ENCODE measurements around the gene PIK3CB.

PIK3CB gene

GRCh38 chr3:138829097-138829496 lies 5.6 kb downstream of the PIK3CB start:
- no peak overlapping the region for H3K4me3 ChIP-seq (ENCODE audit: low read depth, low read length)
- H3K36me3 ChIP-seq (ENCODE audit: control insufficient read depth in 2 of 2, insufficient read depth in 1 of 2, low read length in 2 of 2): peaks cover 0 to 4% of the 10 kb centered on the region in 2 experiments; a peak in 1 of 3 replicates
- no peak overlapping the region for H3K27ac ChIP-seq (ENCODE audit: extremely low read depth, low read depth, low read length)
- no peaks in the 10 kb centered on the region for H3K4me1 ChIP-seq (ENCODE audit: control insufficient read depth, insufficient read depth, low read length)
- CTCF ChIA-PET: interaction anchor here (0.5 kb wide), 1 partner anchor 500 kb away, joined by 3 read pairs; no protein-coding TSS in a partner anchor
- POLR2A ChIA-PET: no interaction called here
- no peak for TF ChIP-seq ZNF596 (tag by site-specific recombination; IDR thresholded peaks at IDR 0.05)
- TF ChIP-seq ZNF133 (tag by site-specific recombination; IDR thresholded peaks at IDR 0.05): no peak
- TF ChIP-seq OSR2 (tag by site-specific recombination; IDR thresholded peaks at IDR 0.05): no peak
- H3K9me3 ChIP-seq (ENCODE audit: control insufficient read depth, insufficient read depth, low read depth, low read length): no peaks in the 10 kb centered on the region

- Histone ChIP-seq H3K4me3 (ENCODE audit: low read depth, low read length) (no peak overlapping the region), H3K36me3 (ENCODE audit: control insufficient read depth in 2 of 2, insufficient read depth in 1 of 2, low read length in 2 of 2) (peaks cover 0 to 4% of the 10 kb centered on the region in 2 experiments; a peak in 2 of 3 replicates), H3K9me3 (ENCODE audit: control insufficient read depth, insufficient read depth, low read depth, low read length) (no peaks in the 10 kb centered on the region), H3K27ac (ENCODE audit: extremely low read depth, low read depth, low read length) (no peak overlapping the region), H3K4me1 (ENCODE audit: control insufficient read depth, insufficient read depth, low read length) (no peaks in the 10 kb centered on the region)
- ChIA-PET CTCF (no interaction called here), POLR2A (interaction anchor here (0.7 kb wide), 1 partner anchor 17 kb away, joined by 3 read pairs; no protein-coding TSS in a partner anchor)
- TF ChIP-seq ZNF16 (tag by site-specific recombination; IDR thresholded peaks at IDR 0.05; ENCODE audit: low read depth) (no peak), ZNF37A (tag by site-specific recombination; IDR thresholded peaks at IDR 0.05) (no peak), ZBTB44 (tag by site-specific recombination; IDR thresholded peaks at IDR 0.05) (no peak), ZNF660 (tag by site-specific recombination; IDR thresholded peaks at IDR 0.05) (no peak), ZNF639 (tag by site-specific recombination; IDR thresholded peaks at IDR 0.05) (no peak), GFI1B (tag by site-specific recombination; IDR thresholded peaks at IDR 0.05) (no peak), ZNF707 (tag by site-specific recombination; IDR thresholded peaks at IDR 0.05) (no peak), ZSCAN23 (tag by site-specific recombination; IDR thresholded peaks at IDR 0.05) (no peak), ZFP69B (tag by site-specific recombination; IDR thresholded peaks at IDR 0.05) (no peak), ZNF549 (tag by site-specific recombination; IDR thresholded peaks at IDR 0.05) (no peak), GLI2 (tag by site-specific recombination; IDR thresholded peaks at IDR 0.05; ENCODE audit: borderline replicate concordance, low read depth) (no peak)
These were observed 7.5 kb downstream of the PIK3CB start for GRCh38 chr3:138827222-138827621.

DNA sequence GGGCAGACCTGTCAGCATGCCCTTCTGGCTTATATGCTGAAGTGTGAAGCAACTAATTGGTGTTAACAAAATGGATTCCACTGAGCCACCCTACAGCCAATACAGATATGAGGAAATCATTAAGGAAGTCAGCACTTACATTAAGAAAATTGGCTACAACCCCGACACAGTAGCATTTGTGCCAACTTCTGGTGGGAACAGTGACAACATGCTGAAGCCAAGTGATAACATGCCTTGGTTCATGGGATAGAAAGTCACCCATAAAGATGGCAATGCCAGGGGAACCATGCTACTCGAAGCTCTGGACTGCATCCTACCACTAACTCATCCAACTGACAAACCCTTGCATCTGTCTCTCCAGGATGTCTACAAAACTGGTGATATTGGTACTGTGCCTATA lies 9.4 kb downstream of the PIK3CB start:
- POLR2A ChIA-PET: no interaction called here
- Histone ChIP-seq H3K4me1 (ENCODE audit: control insufficient read depth, insufficient read depth, low read length) (no peaks in the 10 kb centered on the region), H3K9me3 (ENCODE audit: control insufficient read depth, insufficient read depth, low read depth, low read length) (no peaks in the 10 kb centered on the region), H3K36me3 (ENCODE audit: control insufficient read depth in 2 of 2, insufficient read depth in 1 of 2, low read length in 2 of 2) (peaks cover 0 to 4% of the 10 kb centered on the region in 2 experiments; a peak in 2 of 3 replicates), H3K4me3 (ENCODE audit: low read depth, low read length) (no peak overlapping the region), H3K27ac (ENCODE audit: extremely low read depth, low read depth, low read length) (no peak overlapping the region)
- CTCF ChIA-PET: interaction anchor here (0.6 to 1.3 kb wide), 3 partner anchors 38 to 345 kb away, joined by 3 to 4 read pairs (median 3); no protein-coding TSS in a partner anchor
- TF ChIP-seq ZNF629 (tag by site-specific recombination; IDR thresholded peaks at IDR 0.05) (no peak), ZNF488 (tag by site-specific recombination; IDR thresholded peaks at IDR 0.05) (no peak), ZNF292 (tag by site-specific recombination; IDR thresholded peaks at IDR 0.05; ENCODE audit: borderline replicate concordance, low read depth) (no peak), YY1 (tag by site-specific recombination; IDR thresholded peaks at IDR 0.05) (no peak), ZIC2 (tag by site-specific recombination; IDR thresholded peaks at IDR 0.05) (no peak), ZFP37 (tag by site-specific recombination; IDR thresholded peaks at IDR 0.05) (no peak), ZFHX2 (tag by site-specific recombination; conservative IDR thresholded peaks at IDR 0.05) (no peak)
- TF ChIP-seq, protein P1, sequence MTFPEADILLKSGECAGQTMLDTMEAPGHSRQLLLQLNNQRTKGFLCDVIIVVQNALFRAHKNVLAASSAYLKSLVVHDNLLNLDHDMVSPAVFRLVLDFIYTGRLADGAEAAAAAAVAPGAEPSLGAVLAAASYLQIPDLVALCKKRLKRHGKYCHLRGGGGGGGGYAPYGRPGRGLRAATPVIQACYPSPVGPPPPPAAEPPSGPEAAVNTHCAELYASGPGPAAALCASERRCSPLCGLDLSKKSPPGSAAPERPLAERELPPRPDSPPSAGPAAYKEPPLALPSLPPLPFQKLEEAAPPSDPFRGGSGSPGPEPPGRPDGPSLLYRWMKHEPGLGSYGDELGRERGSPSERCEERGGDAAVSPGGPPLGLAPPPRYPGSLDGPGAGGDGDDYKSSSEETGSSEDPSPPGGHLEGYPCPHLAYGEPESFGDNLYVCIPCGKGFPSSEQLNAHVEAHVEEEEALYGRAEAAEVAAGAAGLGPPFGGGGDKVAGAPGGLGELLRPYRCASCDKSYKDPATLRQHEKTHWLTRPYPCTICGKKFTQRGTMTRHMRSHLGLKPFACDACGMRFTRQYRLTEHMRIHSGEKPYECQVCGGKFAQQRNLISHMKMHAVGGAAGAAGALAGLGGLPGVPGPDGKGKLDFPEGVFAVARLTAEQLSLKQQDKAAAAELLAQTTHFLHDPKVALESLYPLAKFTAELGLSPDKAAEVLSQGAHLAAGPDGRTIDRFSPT (tag by site-specific recombination; IDR thresholded peaks at IDR 0.05): no peak
- TF ChIP-seq, protein P2, sequence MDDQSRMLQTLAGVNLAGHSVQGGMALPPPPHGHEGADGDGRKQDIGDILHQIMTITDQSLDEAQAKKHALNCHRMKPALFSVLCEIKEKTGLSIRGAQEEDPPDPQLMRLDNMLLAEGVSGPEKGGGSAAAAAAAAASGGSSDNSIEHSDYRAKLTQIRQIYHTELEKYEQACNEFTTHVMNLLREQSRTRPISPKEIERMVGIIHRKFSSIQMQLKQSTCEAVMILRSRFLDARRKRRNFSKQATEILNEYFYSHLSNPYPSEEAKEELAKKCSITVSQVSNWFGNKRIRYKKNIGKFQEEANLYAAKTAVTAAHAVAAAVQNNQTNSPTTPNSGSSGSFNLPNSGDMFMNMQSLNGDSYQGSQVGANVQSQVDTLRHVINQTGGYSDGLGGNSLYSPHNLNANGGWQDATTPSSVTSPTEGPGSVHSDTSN (CRISPR knock-in tag; IDR thresholded peaks at IDR 0.05): no peak
- TF ChIP-seq, protein P3, sequence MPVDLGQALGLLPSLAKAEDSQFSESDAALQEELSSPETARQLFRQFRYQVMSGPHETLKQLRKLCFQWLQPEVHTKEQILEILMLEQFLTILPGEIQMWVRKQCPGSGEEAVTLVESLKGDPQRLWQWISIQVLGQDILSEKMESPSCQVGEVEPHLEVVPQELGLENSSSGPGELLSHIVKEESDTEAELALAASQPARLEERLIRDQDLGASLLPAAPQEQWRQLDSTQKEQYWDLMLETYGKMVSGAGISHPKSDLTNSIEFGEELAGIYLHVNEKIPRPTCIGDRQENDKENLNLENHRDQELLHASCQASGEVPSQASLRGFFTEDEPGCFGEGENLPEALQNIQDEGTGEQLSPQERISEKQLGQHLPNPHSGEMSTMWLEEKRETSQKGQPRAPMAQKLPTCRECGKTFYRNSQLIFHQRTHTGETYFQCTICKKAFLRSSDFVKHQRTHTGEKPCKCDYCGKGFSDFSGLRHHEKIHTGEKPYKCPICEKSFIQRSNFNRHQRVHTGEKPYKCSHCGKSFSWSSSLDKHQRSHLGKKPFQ (tag by site-specific recombination; IDR thresholded peaks at IDR 0.05): no peak

All from HEK293 (cell line).